ENCODE measurements around the gene SSU72. TPM values are rescaled to one million over a fixed set of nuclear protein-coding genes. Genes with fewer than 3 reads are reported as not detected.

Gene SSU72
- total and polyA plus RNA-seq, 2 donors (not counting 3 experiments of a cell fraction or from before 2014, with no cell fraction given), result 85.9 to 129 TPM

DNA sequence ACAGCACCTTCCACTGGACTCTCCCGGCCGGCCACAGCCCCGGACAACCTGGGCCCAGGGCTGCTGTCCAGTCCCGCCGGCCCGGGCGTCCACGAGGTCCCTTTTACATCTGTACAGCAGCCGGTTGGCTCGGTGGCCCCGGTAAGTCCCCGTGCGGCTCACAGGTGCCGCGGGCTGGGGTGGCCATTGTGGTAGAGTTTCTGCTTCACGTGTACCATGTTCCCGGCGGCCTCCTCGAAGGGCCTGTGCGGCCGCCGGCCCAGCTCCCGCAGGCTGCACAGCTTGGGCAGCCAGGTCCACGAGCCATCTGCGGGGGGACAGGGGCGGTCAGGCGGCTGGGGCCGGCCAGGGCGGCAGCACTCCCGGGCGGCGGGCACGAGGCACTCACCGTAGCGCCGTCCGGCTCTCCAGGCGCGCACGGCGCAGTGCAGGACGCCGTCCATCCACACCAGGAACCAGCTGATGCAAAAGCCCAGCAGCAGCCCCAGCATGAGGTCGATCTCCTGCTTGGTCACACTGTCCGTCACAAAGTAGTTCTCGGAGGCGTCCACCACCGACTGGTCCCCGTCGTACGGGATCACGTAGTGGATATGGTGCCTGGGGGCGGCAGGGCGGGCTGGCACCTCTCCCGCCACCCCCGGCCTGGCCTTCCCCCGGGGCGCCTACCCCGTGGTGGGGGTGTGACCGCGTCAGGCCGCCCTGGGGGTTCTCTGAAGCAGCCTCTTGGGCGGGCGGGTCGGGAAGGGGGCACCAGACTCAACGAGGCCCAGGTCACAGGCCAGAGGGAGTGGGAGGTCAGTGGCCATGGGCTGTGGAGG, 39.3 kb downstream of the SSU72 start:
- Histone ChIP-seq H3K27ac (ENCODE audit: insufficient read depth, low read depth, low read length) (no peak overlapping the region), H3K4me3 (replicated peaks in 1 of 3; ENCODE audit: insufficient read depth in 1 of 3, low read depth in 1 of 3, low read length in 3 of 3) (no peak overlapping the region), H3K9me1 (replicated peaks; ENCODE audit: control insufficient read depth, extremely low read depth, insufficient read depth, low read length) (no peaks in the 10 kb centered on the region), H3K9me3 (replicated peaks; ENCODE audit: control insufficient read depth, insufficient read depth, low read length) (no peaks in the 10 kb centered on the region), H2AFZ (ENCODE audit: low read depth, low read length) (no peak overlapping the region), H3K4me2 (ENCODE audit: insufficient read depth, low read length) (no peak overlapping the region), H3K4me1 (ENCODE audit: control insufficient read depth, extremely low read depth, insufficient read depth, low read length) (no peaks in the 10 kb centered on the region), H4K20me1 (replicated peaks; ENCODE audit: control insufficient read depth, extremely low read depth, insufficient read depth, low read length) (no peaks in the 10 kb centered on the region), H3K36me3 (ENCODE audit: control insufficient read depth in 2 of 2, extremely low read depth in 1 of 2, insufficient read depth in 2 of 2, low read length in 2 of 2) (peaks cover 0 to 4% of the 10 kb centered on the region in 2 experiments), H3K9ac (replicated peaks; ENCODE audit: extremely low read depth, insufficient read depth, low read length) (no peak overlapping the region), H3K79me2 (ENCODE audit: control insufficient read depth, insufficient read depth, low read length) (peaks cover 7% of the 10 kb centered on the region), H3K27me3 (ENCODE audit: control insufficient read depth in 2 of 2, insufficient read depth in 2 of 2, low read length in 2 of 2) (no peaks in the 10 kb centered on the region)
- intact Hi-C loops (cut with micrococcal nuclease) (no loop called here), dilution Hi-C loops (cut with MboI; ENCODE audit: extremely low pct_ligation_motif_present, low sequenced_read_pairs) (no loop called here)
- ChIA-PET CTCF (no interaction called here), POLR2A (no interaction called here)
- no TSS peak for BruUV-seq (replicated peaks)
- FAIRE-seq, result no peak
- TF ChIP-seq, protein P1, sequence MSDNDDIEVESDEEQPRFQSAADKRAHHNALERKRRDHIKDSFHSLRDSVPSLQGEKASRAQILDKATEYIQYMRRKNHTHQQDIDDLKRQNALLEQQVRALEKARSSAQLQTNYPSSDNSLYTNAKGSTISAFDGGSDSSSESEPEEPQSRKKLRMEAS (IDR thresholded peaks at IDR 0.05; ENCODE audit: insufficient read depth, insufficient read length), result no peak
- TF ChIP-seq GATA2 (IDR thresholded peaks at IDR 0.05; ENCODE audit: insufficient read depth, insufficient read length, low read depth, low read length), result no peak
- no peak for TF ChIP-seq MYC (IDR thresholded peaks at IDR 0.05; ENCODE audit: low read depth, low read length)
- TF ChIP-seq EZH2 (IDR thresholded peaks at IDR 0.05; ENCODE audit: borderline replicate concordance, low read depth, low read length, severe bottlenecking), result no peak
- TF ChIP-seq FOS (IDR thresholded peaks at IDR 0.05; ENCODE audit: borderline replicate concordance, insufficient read depth, low read length), result no peak
- no peak for TF ChIP-seq JUN (IDR thresholded peaks at IDR 0.05; ENCODE audit: borderline replicate concordance, insufficient read depth, insufficient read length, low read depth)
- TF ChIP-seq POLR2AphosphoS5 (IDR thresholded peaks at IDR 0.05; ENCODE audit: insufficient read depth, low read depth, low read length), result no peak
- TF ChIP-seq, protein P2, sequence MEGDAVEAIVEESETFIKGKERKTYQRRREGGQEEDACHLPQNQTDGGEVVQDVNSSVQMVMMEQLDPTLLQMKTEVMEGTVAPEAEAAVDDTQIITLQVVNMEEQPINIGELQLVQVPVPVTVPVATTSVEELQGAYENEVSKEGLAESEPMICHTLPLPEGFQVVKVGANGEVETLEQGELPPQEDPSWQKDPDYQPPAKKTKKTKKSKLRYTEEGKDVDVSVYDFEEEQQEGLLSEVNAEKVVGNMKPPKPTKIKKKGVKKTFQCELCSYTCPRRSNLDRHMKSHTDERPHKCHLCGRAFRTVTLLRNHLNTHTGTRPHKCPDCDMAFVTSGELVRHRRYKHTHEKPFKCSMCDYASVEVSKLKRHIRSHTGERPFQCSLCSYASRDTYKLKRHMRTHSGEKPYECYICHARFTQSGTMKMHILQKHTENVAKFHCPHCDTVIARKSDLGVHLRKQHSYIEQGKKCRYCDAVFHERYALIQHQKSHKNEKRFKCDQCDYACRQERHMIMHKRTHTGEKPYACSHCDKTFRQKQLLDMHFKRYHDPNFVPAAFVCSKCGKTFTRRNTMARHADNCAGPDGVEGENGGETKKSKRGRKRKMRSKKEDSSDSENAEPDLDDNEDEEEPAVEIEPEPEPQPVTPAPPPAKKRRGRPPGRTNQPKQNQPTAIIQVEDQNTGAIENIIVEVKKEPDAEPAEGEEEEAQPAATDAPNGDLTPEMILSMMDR (IDR thresholded peaks at IDR 0.05; ENCODE audit: extremely low read depth in 1 of 2, insufficient read depth in 1 of 2, low read depth in 1 of 2, low read length in 2 of 2), result no peak
- no peak for DNase-seq (ENCODE audit: low read depth, low spot score)
